Stimulated activated CD4-positive, alpha-beta T cell treated with anti-CD3 and anti-CD28 coated beads, Interleukin-4, amount 100 ng/mL, for 48 hours (primary cell): ENCODE measurements around the gene SLMAP.

Source experiments
- DNase-seq, 2 donors: peaks; one replicate each; pipeline ENCODE4 v3.0.0-alpha.2; 2020; ENCODE audit warnings: low read depth in 2 of 2

The SLMAP gene

GRCh38 chr3:57755741-57756527, at the start of gene SLMAP:
Gene SLMAP (plus strand): TSS chr3:57756309. CDS start chr3:57757652, 1,343 bp downstream.
- peak; percentile 90 to 95 for DNase-seq

- DNase-seq: no peak
Observed at GRCh38 chr3:57706462-57706861, 49.6 kb upstream of the SLMAP start.

- DNase-seq: no peak
Observed at GRCh38 chr3:57709031-57709430, 47.1 kb upstream of the SLMAP start.

- DNase-seq: no peak
Observed at GRCh38 chr3:57709559-57709958, 46.5 kb upstream of the SLMAP start.

GRCh38 chr3:57715686-57716085, 40.4 kb upstream of the SLMAP start:
- DNase-seq: no peak

GRCh38 chr3:57717205-57717868, 38.8 kb upstream of the SLMAP start:
- DNase-seq: no peak

- DNase-seq: no peak
Observed at GRCh38 chr3:57718118-57718517, 38.0 kb upstream of the SLMAP start.

- no peak for DNase-seq
Observed at GRCh38 chr3:57726397-57726796, 29.7 kb upstream of the SLMAP start.

GRCh38 chr3:57727106-57727505, 29.0 kb upstream of the SLMAP start:
- no peak for DNase-seq

- DNase-seq: no peak
Observed at GRCh38 chr3:57729334-57730045, 26.6 kb upstream of the SLMAP start.

- no peak for DNase-seq
Observed at GRCh38 chr3:57730682-57731081, 25.4 kb upstream of the SLMAP start.

- DNase-seq: no peak
Observed at GRCh38 chr3:57731311-57731710, 24.8 kb upstream of the SLMAP start.

GRCh38 chr3:57733790-57734189, 22.3 kb upstream of the SLMAP start:
- no peak for DNase-seq

GRCh38 chr3:57735405-57735804, 20.7 kb upstream of the SLMAP start:
- no peak for DNase-seq

- no peak for DNase-seq
Observed at GRCh38 chr3:57737840-57738239, 18.3 kb upstream of the SLMAP start.

GRCh38 chr3:57738391-57738790, 17.7 kb upstream of the SLMAP start:
- DNase-seq: no peak

GRCh38 chr3:57740027-57740426, 16.1 kb upstream of the SLMAP start:
- DNase-seq: no peak

- no peak for DNase-seq
Observed at GRCh38 chr3:57743496-57743895, 12.6 kb upstream of the SLMAP start.

GRCh38 chr3:57745101-57745500, 11.0 kb upstream of the SLMAP start:
- no peak for DNase-seq

- DNase-seq: no peak
Observed at GRCh38 chr3:57746156-57747010, 9.7 kb upstream of the SLMAP start.

- DNase-seq: no peak
Observed at GRCh38 chr3:57749542-57749941, 6.6 kb upstream of the SLMAP start.

GRCh38 chr3:57752307-57752706, 3.8 kb upstream of the SLMAP start:
- no peak for DNase-seq
